HG02840 (cell line): ENCODE results near the gene FOXK2.
A peak's percentile ranks its signal among the peaks of the same experiment; 100 is the strongest.

Experiments used
- ATAC-seq: cut with Tn5 transposase; IDR thresholded peaks from one replicate; pipeline ENCODE4 v1.9.1; 2021; ENCODE audit warnings: mild to moderate bottlenecking, moderate library complexity, moderate number of reproducible peaks; ENCODE audit not compliant: unreplicated experiment, low FRiP score

The FOXK2 gene

GRCh38 chr17:82630212-82630611 is 110.7 kb downstream of the FOXK2 start:
- no peak for ATAC-seq

DNA sequence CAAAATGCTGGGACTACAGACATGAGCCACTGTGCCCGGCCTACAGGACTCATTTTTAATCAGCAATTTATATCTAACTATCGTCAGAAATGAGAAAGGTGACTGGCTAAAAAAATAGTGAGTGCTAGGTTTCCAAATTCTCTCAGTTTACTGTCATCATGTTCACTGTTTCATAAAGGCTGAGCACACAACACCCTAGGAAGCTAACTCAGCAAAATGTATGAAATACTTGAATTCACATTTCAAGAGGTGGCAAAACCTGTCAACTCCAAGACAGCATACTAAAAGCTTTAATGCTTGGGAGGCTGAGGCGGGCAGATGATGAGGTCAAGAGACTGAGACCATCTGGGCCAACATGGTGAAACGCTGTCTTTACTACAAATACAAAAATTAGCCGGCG is 112.0 kb downstream of the FOXK2 start:
- no peak for ATAC-seq

- no peak for ATAC-seq
Observed at GRCh38 chr17:82632451-82632850, 112.9 kb downstream of the FOXK2 start.

DNA sequence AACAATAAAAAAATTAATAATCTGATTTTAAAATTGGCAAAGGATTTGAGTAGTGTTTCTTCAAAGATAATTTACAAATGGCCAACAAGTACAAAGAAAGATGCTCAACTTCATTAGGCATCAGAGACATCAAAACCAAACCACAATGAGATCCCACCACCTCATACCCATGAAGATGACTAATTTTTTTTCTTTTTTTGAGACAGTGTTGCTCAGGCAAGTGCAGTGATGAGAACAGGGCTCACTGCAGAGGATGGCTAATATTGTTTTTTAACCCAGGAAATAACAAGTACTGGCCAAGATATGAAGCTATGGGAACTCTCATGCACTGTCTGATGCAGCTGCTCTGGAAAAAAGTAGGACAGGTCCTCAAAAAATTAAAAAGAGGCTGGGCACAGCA is 113.8 kb downstream of the FOXK2 start:
- no peak for ATAC-seq

DNA sequence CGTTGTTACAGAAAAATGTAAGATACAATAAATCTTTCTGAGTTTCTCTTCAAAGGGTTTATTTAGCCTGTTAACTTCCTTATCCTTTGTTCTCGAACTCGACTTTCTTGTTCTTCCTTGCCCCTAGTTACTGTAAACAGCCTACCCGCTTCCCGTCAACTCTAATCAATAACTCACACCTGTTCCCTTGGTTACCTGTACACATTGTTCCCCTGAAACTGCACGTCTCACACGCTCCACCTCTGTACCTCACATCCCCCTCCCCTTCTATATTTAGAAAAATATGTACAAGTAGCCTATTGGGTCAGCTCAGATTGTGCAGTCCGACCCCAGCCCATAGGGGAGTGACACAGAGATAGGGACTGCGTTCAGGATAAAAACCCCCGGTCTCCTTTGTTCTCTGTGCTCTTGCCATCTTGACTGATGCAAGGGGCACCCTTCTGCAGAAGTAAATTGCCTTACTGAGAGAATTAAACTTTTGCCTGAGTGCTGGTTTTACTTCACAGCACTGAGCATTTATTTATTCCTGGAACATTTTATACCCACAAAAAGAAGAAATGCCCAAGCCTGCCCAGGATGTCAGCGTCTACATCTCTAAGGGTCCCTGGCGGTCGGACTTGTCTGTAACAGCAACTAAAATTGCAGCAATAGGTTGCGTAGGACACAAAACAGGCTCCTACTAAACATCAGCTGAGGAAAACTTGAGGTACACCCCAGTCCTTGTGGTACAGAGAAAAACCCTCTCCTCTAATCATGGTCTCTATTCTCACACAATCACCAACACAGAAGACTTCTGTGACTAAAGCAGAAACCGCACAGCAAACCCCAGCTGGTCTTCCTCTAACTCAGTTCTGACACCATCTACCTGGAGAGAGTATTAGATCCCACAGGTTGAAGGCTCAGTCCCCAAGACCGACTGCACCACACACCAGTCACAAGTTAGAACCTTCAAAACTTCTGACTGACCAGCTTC is 117.4 kb downstream of the FOXK2 start:
- no peak for ATAC-seq

DNA sequence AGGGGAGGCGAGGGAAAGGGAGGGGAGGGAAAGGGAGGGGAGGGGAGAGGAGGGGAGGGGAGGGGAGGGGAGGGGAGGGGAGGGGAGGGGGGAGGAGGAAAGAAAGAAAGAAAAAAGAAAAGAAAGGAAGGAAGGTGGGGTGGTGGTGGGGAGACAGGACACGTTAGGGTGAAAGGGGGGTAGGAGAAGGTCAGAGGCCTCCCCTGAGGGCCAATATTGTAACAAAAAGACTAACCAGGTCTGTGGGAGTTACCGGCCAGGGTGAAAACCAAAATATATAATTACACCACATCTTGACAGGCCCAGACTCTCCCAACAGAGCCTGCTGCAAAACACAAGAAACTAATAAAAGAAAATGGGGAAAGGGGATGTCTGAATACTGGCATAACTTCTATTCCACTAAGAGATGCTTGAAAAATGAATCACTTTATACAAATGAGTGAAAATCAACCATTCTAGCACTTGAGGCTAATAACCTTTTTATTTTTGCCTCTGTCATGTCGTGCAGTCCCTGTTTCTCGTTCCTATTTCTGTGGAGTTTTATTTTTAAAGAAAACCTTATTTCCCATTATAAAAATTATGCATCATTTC is 118.7 kb downstream of the FOXK2 start:
- ATAC-seq: no peak

DNA sequence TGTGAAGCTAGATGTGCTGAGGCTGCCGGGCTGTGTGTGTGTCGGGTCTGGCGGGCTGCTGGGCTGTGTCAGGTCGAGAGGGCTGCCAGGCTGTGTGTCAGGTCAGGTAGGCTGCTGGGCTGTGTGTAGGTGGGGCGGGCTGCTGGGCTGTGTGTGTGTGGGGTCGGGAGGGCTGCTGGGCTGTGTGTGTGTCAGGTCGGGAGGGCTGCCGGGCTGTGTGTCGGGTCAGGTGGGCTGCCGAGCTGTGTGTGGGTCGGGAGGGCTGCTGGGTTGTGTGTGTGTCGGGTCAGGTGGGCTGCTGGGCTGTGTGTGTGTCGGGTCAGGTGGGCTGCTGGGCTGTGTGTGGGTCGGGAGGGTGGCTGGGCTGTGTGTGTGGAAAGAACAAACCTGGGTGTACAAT is 120.1 kb downstream of the FOXK2 start:
- ATAC-seq: no peak

DNA sequence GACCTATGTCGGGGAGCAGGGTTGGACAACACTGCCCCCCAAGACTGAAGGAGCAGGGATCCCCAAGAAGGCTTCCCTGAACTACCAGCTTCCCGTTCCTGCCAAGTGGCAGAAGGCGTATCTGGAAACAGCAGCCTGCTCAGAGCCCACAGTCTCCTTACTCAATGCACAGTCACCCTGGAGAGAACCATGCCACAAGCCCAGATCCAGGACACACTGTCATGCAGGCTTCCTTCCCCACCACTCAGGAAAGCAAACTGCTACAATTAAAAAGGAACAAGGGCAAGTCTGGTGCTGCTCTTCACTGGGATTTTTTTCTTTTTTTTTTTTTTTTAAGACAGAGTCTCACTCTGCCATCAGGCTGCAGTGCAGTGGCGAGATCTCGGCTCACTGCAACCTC is 120.5 kb downstream of the FOXK2 start:
- ATAC-seq: no peak

DNA sequence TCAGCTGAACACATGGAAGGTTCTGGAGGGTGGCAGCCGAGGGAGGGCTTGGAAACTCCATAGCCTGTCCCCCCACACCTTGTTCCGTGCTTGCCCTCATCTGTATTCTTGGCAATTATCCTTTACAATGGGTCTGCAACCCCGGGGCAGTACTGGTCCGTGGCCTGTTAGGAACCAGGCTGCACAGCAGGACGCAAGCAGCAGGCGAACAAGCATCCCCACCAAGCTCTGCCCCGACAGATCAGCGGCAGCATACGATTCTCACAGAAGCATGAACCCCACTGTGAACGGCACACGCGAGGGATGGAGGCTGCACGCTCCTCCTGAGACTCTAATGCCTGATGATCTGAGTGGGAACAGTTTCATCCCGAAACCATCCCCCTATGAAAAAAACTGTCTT is 122.5 kb downstream of the FOXK2 start:
- ATAC-seq: no peak

DNA sequence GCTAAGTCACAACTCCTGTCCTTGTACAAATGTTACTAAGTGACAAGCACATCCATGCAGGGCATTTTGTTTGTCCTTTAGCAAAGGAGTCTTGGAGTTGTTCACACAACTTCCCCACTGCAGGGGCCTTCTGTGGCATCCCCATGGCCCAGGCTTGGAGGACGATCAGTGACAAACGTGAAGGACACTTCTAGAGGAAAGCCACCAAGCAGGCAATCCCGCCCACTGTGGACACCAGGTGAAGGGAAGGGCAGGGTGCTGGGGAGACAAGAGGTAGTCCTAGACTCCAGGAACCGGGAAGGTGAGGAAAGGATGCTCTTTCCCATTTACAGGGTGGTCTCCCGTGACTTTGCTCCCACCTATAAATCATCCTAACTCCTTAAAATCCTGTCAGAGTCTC is 124.6 kb downstream of the FOXK2 start:
- ATAC-seq: no peak

DNA sequence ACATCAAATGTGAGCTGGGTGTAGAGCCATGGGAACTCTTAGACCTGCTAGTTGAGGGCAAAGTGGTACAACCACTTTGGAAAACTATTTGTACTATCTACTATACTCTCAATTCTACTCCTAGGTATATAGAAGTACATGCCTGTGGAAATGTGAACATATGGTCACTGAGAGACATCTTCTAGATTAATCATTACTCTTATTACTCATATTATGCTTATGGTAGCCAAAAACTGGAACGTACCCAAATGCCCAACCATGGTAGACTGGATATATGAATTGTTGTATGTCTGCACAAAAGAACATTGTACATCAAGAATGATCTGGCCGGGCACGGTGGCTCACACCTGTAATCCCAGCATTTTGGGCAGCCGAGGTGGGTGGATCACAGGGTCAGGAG is 126.0 kb downstream of the FOXK2 start:
- ATAC-seq: no peak

DNA sequence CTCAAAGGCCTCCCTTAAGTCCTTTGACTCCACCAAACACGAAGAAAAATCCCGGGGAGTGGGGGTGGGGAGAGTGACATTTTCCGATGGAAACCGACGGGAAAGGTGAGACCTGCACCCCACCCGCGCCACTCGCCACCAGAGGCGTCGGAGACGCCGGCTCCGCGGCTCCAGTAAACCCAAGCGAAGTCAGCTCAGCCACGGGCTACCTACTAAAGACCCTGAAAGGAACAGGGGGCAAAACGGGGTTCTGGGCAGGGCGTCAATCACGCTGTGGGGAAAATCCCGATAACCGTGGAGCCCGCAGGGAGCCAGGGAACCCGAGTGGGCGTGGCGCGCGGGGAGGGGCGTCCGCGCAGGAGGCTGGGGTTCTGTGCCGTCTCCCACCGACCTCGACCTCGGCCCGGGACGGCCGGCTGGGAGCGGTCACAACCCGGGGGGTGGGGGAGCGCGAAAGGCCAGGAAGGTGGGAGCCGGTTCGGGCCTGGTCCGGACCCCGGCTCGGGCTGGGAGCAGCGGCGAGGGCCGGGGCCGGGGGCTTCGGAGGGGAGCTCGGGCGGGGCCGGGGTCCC is 128.1 kb downstream of the FOXK2 start:
- ATAC-seq: peak; percentile 29

DNA sequence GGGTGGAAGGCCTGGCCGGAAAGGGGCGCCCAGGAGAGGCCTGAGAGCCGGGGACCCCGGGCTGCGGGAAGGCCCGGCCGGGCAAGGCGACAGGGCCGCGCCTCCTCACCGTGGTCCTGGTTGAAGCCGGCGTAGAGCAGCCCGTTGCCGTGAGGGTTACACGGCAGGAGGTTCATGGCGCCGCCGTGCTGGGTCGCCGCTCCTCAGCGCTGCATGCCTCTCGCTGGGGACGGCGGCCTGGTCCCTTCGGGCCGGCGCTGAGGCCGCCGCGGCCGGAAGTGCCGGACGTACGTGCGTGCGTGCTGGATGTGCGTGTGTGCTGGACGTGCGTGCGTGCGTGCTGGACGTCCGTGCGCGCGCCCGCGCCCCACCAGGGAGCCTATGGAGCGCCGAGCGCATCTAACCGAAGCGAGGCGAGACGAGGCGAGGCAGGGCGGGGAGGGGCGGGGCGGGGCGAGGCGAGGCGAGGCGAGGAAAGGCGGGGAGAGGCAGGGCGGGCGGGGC is 128.7 kb downstream of the FOXK2 start, which contains the start of gene WDR45B:
Gene WDR45B, minus strand, starts transcription at position 280 of the 504 bp plus-strand sequence. Its CDS starts 104 bp downstream, at position 176.
- ATAC-seq: peak; percentile 88

GRCh38 chr17:82648742-82649331 is 129.3 kb downstream of the FOXK2 start:
- ATAC-seq: no peak

- ATAC-seq: no peak
Observed at GRCh38 chr17:82649501-82650261, 130.1 kb downstream of the FOXK2 start.

- no peak for ATAC-seq
Observed at GRCh38 chr17:82650723-82651122, 131.2 kb downstream of the FOXK2 start.

DNA sequence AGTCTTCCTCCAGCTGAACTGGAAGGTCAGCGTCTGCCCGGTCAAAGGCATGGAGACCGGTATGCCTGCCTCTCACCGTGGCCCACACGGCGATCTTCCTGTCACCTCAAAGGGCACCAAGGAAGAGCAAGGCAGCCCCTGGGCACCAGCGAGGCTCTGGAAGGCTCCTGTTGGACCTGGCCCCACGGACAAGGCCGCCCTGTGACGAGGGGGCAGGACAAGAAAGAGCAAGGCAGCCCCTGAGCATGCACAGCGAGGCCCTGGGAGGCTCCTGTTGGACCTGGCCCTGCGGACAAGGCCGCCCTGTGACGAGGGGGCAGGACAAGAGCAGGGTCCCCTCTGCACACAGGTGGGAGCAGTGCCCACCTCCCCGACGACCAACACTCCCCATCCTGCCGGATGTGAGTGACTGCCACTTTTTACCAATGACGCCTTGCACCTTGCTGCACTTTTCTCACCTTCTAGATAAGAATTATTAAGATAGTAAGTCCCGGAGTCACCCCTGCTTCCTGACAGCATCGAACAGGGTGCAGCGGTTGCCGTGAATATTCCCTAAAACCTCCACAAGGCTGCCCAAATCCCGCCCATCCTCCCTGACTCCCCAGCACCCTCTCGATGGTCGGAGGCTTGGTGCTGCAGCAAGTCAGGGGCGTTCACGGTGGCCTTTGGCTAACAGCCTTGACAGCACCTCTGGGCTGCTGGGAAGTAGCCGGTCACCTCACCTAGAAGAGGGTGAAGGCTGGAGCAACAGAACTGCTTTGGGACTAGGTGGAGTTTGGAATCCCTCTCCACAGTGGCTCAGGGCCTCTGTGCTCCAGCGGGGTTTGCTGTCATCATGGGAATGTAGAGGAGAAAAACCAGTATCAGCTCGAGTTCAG is 134.4 kb downstream of the FOXK2 start:
- no peak for ATAC-seq
